ENCODE results near the gene MRC2. TPM values are rescaled to one million over a fixed set of nuclear protein-coding genes. Genes with fewer than 3 reads are reported as not detected.

MRC2 gene
- total and polyA plus RNA-seq, 9 donors = 12.9 to 134 (median 90.2) TPM

GRCh38 chr17:62615503-62615902 lies 12.0 kb upstream of the MRC2 start:
- H3K4me1 ChIP-seq (ENCODE audit: insufficient read depth) = peaks cover 3% of the 10 kb centered on the region
- H3K27me3 ChIP-seq = no peaks in the 10 kb centered on the region
- no peak overlapping the region for H3K4me3 ChIP-seq
- intact Hi-C loops (cut with DNase I) = no loop called here
- no peak for DNase-seq
- no peaks in the 10 kb centered on the region for H3K9me3 ChIP-seq
- H3K36me3 ChIP-seq = no peaks in the 10 kb centered on the region
- 92 to 96% (median 93%) methylated on average over 4 of the region's 4 CpGs for WGBS, 3 donors
- TF ChIP-seq CTCF (IDR thresholded peaks at IDR 0.05) = no peak
- TF ChIP-seq EP300 (IDR thresholded peaks at IDR 0.05) = no peak
- no peak for TF ChIP-seq POLR2A (IDR thresholded peaks at IDR 0.05)
- no peak overlapping the region for H3K27ac ChIP-seq

- intact Hi-C loops (cut with DNase I) = no loop called here
- TF ChIP-seq CTCF (IDR thresholded peaks at IDR 0.05) = no peak
- no peak overlapping the region for H3K27ac ChIP-seq
- H3K9me3 ChIP-seq = no peaks in the 10 kb centered on the region
- DNase-seq = no peak
- H3K36me3 ChIP-seq = no peaks in the 10 kb centered on the region
- 69 to 75% (median 74%) methylated on average over 8 of the region's 8 CpGs for WGBS, 3 donors
- H3K4me3 ChIP-seq = no peak overlapping the region
- peaks cover 3% of the 10 kb centered on the region for H3K4me1 ChIP-seq (ENCODE audit: insufficient read depth)
- H3K27me3 ChIP-seq = no peaks in the 10 kb centered on the region
These were observed 10.2 kb upstream of the MRC2 start for GRCh38 chr17:62616993-62617893.

GRCh38 chr17:62617894-62618472 lies 9.5 kb upstream of the MRC2 start:
- H3K9me3 ChIP-seq = no peaks in the 10 kb centered on the region
- H3K27ac ChIP-seq = no peak overlapping the region
- intact Hi-C loops (cut with DNase I) = no loop called here
- H3K27me3 ChIP-seq = no peaks in the 10 kb centered on the region
- H3K4me1 ChIP-seq (ENCODE audit: insufficient read depth) = peaks cover 3% of the 10 kb centered on the region
- DNase-seq = no peak
- no peaks in the 10 kb centered on the region for H3K36me3 ChIP-seq
- no peak for TF ChIP-seq CTCF (IDR thresholded peaks at IDR 0.05)
- TF ChIP-seq POLR2A (IDR thresholded peaks at IDR 0.05) = no peak
- TF ChIP-seq EP300 (IDR thresholded peaks at IDR 0.05) = no peak
- 74 to 81% (median 76%) methylated on average over 6 of the region's 6 CpGs for WGBS, 3 donors
- no peak overlapping the region for H3K4me3 ChIP-seq

GRCh38 chr17:62618647-62619416 lies 8.6 kb upstream of the MRC2 start:
- H3K36me3 ChIP-seq = no peaks in the 10 kb centered on the region
- H3K27me3 ChIP-seq = no peaks in the 10 kb centered on the region
- H3K9me3 ChIP-seq = no peaks in the 10 kb centered on the region
- intact Hi-C loops (cut with DNase I) = no loop called here
- no peak for DNase-seq
- no peak for TF ChIP-seq CTCF (IDR thresholded peaks at IDR 0.05)
- H3K4me1 ChIP-seq (ENCODE audit: insufficient read depth) = peaks cover 3% of the 10 kb centered on the region
- H3K4me3 ChIP-seq = no peak overlapping the region
- WGBS, 3 donors = 52 to 63% (median 61%) methylated on average over 17 of the region's 17 CpGs
- no peak overlapping the region for H3K27ac ChIP-seq
